ENCODE data around the gene TMC6. TPM values are rescaled to one million over a fixed set of nuclear protein-coding genes. Genes with fewer than 3 reads are reported as not detected.
"Not testable (repeated sequence)": the region's sequence is repeated elsewhere in the genome, so short reads cannot be mapped to it uniquely, and the experiment has no call there.

The TMC6 gene
- total and polyA plus RNA-seq, 8 donors, result 31.4 to 152 (median 42.8) TPM

DNA sequence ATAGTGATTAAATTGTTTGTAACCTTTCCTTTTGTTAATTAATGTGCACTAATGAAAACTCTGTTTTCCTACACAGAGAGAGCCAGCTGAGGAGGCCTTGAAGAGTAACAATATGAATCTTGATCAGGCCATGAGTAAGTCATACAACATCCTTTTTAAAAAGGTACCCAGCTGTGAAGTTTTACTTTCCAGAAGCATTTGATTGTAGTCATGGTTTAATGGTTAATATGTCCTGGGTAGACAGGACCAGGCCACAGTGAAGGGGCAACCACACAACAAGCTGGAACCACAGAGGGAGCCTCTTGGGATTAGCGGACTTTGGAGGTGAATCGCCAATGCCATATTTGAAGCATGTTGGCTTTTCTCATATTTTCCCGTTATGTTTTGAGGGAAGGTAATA, 55.6 kb downstream of the TMC6 start:
- ATAC-seq (no peak), DNase-seq (no peak)
- Histone ChIP-seq H3K27ac (no peak overlapping the region), H3K27me3 (no peaks in the 10 kb centered on the region), H3K9me3 (no peaks in the 10 kb centered on the region), H3K4me3 (no peak overlapping the region), H3K36me3 (peaks cover 0 to 90% of the 10 kb centered on the region in 2 donors), H3K4me1 (no peaks in the 10 kb centered on the region)
- intact Hi-C loops (cut with DNase I), result no loop called here
- TF ChIP-seq, protein P1, sequence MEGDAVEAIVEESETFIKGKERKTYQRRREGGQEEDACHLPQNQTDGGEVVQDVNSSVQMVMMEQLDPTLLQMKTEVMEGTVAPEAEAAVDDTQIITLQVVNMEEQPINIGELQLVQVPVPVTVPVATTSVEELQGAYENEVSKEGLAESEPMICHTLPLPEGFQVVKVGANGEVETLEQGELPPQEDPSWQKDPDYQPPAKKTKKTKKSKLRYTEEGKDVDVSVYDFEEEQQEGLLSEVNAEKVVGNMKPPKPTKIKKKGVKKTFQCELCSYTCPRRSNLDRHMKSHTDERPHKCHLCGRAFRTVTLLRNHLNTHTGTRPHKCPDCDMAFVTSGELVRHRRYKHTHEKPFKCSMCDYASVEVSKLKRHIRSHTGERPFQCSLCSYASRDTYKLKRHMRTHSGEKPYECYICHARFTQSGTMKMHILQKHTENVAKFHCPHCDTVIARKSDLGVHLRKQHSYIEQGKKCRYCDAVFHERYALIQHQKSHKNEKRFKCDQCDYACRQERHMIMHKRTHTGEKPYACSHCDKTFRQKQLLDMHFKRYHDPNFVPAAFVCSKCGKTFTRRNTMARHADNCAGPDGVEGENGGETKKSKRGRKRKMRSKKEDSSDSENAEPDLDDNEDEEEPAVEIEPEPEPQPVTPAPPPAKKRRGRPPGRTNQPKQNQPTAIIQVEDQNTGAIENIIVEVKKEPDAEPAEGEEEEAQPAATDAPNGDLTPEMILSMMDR (IDR thresholded peaks at IDR 0.05), result no peak

DNA sequence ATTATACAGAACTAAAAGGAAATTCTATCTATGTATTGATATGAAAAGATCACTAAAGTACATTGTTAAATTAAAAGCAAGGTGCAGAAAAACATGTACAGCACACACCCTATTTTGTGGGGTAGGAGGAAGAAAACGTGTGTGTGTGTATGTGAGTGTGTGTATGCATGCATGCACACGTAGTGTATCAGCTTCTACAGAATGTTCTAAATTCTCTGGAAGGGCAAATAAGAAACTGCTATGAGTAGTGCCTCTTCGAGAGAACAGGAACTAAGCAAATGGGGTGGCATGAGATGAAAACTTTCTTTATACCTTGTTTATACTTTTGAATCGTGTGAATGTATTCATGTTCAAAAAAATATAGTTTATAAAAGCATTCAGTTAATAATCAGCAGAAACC, 58.9 kb downstream of the TMC6 start:
- Histone ChIP-seq H3K9me3 (no peaks in the 10 kb centered on the region), H3K36me3 (peaks cover 0 to 77% of the 10 kb centered on the region in 2 donors), H3K27ac (no peak overlapping the region), H3K4me3 (no peak overlapping the region), H3K4me1 (no peaks in the 10 kb centered on the region), H3K27me3 (no peaks in the 10 kb centered on the region)
- DNase-seq (no peak), ATAC-seq (no peak)
- intact Hi-C loops (cut with DNase I), result no loop called here
- TF ChIP-seq, protein P1 (IDR thresholded peaks at IDR 0.05), result no peak

DNA sequence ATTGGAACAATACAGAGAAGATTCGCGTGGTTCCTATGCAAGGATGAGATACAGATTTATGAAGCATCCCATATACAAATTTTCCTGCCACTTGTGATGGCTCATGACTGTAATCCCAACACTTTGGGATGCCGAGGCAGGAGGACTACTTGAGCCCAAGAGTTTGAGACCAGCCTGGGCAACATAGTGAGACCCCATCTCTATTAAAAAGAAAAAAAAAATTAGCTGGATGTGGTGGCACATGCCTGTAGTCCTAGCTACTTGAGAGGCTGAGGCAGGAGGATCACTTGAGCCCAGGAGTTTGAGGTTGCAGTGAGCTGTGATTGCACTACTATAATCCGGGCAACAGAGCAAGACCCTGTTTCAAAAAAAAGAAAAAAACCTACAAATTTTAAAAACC, 61.6 kb downstream of the TMC6 start:
- ATAC-seq; intact Hi-C loops (cut with DNase I): not testable (repeated sequence)

DNA sequence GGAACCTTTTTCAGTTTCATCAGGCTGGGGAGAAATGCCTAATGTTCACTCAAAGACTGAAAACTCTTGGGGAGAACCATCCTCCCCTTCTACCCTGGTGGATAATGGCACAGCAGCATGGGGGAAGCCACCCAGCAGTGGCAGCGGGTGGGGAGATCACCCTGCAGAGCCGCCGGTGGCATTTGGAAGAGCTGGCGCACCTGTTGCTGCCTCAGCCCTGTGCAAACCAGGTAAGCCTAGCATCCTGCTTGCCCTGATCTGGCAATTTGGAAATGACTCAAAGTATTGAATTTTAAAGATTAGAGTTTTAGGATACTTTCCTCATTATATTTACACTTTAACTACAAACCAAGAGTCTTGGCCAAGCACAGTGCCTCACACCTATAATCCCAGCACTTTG, 63.8 kb downstream of the TMC6 start:
- H3K9me3 ChIP-seq, result no peaks in the 10 kb centered on the region
- no peaks in the 10 kb centered on the region for H3K27me3 ChIP-seq
- ATAC-seq, result no peak
- no peak overlapping the region for H3K4me3 ChIP-seq
- no peak overlapping the region for H3K27ac ChIP-seq
- intact Hi-C loops (cut with DNase I), result no loop called here
- TF ChIP-seq, protein P1 (IDR thresholded peaks at IDR 0.05), result no peak
- peaks cover 0 to 36% of the 10 kb centered on the region in 2 donors for H3K36me3 ChIP-seq
- DNase-seq, result no peak
- H3K4me1 ChIP-seq, result no peaks in the 10 kb centered on the region

More for the DNA sequence above, 61.6 kb downstream of the TMC6 start:
- not testable (repeated sequence) for DNase-seq, H3K27me3 ChIP-seq, H3K9me3 ChIP-seq, H3K4me1 ChIP-seq, H3K4me3 ChIP-seq, H3K27ac ChIP-seq
- peaks cover 0 to 51% of the 10 kb centered on the region in 2 donors for H3K36me3 ChIP-seq

DNA sequence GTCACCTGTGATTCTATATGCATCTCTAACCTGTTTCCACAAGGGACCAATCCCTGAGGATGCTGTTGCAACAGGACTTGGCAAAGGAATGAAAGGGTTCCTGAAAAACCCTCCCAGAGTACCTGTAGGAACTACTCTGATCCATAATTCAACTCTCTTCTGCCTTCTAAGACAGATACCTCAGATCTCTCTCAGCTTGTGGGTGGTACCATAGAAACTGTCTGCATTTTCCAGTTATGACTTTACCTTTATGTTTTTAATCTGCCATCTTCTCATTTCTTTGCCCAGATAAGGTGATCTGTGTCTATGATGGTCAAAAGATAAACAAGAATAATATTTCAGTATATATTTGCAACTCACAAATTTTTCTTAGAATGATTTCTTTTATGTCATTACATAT, 65.1 kb downstream of the TMC6 start:
- Histone ChIP-seq H3K9me3 (no peaks in the 10 kb centered on the region), H3K4me1 (no peaks in the 10 kb centered on the region), H3K4me3 (no peak overlapping the region), H3K27ac (no peak overlapping the region), H3K27me3 (no peaks in the 10 kb centered on the region), H3K36me3 (peaks cover 0 to 25% of the 10 kb centered on the region in 2 donors)
- intact Hi-C loops (cut with DNase I), result no loop called here
- TF ChIP-seq, protein P1 (IDR thresholded peaks at IDR 0.05), result no peak
- no peak for DNase-seq
- ATAC-seq, result no peak

DNA sequence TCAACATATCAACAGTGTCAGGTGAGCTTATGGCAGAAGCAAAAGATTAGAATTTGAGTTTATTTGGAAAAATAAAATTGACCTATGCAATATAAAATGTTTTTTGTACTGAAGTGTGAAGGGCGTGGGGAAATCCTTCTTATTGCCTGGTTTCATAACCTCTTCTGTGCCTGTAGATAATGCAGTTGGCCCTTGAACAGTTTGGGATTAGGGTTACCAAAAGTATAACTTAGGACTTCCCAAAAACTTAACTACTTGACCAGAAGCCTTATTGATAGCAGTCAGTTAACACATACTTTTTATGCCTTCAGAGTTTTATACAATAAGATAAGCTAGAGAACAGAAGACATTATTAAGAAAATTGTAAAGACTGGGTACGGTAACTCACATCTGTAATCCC, 66.0 kb downstream of the TMC6 start:
- intact Hi-C loops (cut with DNase I), result no loop called here

More for the DNA sequence above, 66.0 kb downstream of the TMC6 start:
- TF ChIP-seq, protein P1 (IDR thresholded peaks at IDR 0.05), result no peak
- Histone ChIP-seq H3K4me3 (no peak overlapping the region), H3K27ac (no peak overlapping the region), H3K27me3 (no peaks in the 10 kb centered on the region), H3K9me3 (no peaks in the 10 kb centered on the region), H3K4me1 (no peaks in the 10 kb centered on the region), H3K36me3 (peaks cover 0 to 16% of the 10 kb centered on the region in 2 donors)
- DNase-seq (no peak), ATAC-seq (no peak)

Measured in left lung (tissue), 10 donors.